Stimulated activated CD4-positive, alpha-beta T cell treated with anti-CD3 and anti-CD28 coated beads, TNF-alpha, amount 100 ng/mL, for 48 hours (primary cell): ENCODE data around the gene STK32B.
"Not testable (repeated sequence)": the region's sequence is repeated elsewhere in the genome, so short reads cannot be mapped to it uniquely, and the experiment has no call there.

Source experiments
- DNase-seq, 3 donors: peaks; one replicate each; pipeline ENCODE4 v3.0.0-alpha.2; 2020; ENCODE audit warnings: low read depth in 3 of 3

STK32B gene

GRCh38 chr4:5260121-5260520 is 208.8 kb downstream of the STK32B start:
- no peak for DNase-seq

- no peak for DNase-seq
These were observed 210.6 kb downstream of the STK32B start for GRCh38 chr4:5261866-5262265.

GRCh38 chr4:5266991-5267390 is 215.7 kb downstream of the STK32B start:
- no peak for DNase-seq

GRCh38 chr4:5267408-5267807 is 216.1 kb downstream of the STK32B start:
- DNase-seq: no peak

GRCh38 chr4:5276475-5277075 is 225.3 kb downstream of the STK32B start:
- no peak for DNase-seq

GRCh38 chr4:5277079-5277478 is 225.8 kb downstream of the STK32B start:
- DNase-seq: no peak

- DNase-seq: no peak
These were observed 226.9 kb downstream of the STK32B start for GRCh38 chr4:5278213-5278612.

GRCh38 chr4:5280069-5280468 is 228.8 kb downstream of the STK32B start:
- DNase-seq: not testable (repeated sequence)

- DNase-seq: peak in 1 of 3 donors; percentile 1
These were observed 229.5 kb downstream of the STK32B start for GRCh38 chr4:5280828-5281227.

GRCh38 chr4:5283837-5284236 is 232.6 kb downstream of the STK32B start:
- no peak for DNase-seq

GRCh38 chr4:5284517-5284916 is 233.2 kb downstream of the STK32B start:
- DNase-seq: no peak

GRCh38 chr4:5292101-5292500 is 240.8 kb downstream of the STK32B start:
- DNase-seq: no peak

GRCh38 chr4:5298000-5298787 is 246.9 kb downstream of the STK32B start:
- not testable (repeated sequence) for DNase-seq

- DNase-seq: no peak
These were observed 249.0 kb downstream of the STK32B start for GRCh38 chr4:5300283-5300682.

- DNase-seq: no peak
These were observed 256.6 kb downstream of the STK32B start for GRCh38 chr4:5307928-5308327.

- no peak for DNase-seq
These were observed 271.0 kb downstream of the STK32B start for GRCh38 chr4:5322321-5322720.

- DNase-seq: no peak
These were observed 279.2 kb downstream of the STK32B start for GRCh38 chr4:5330339-5330989.

GRCh38 chr4:5337731-5338130 is 286.5 kb downstream of the STK32B start:
- DNase-seq: no peak

- DNase-seq: no peak
These were observed 287.3 kb downstream of the STK32B start for GRCh38 chr4:5338531-5338930.

- DNase-seq: no peak
These were observed 289.7 kb downstream of the STK32B start for GRCh38 chr4:5340991-5341451.

- no peak for DNase-seq
These were observed 290.2 kb downstream of the STK32B start for GRCh38 chr4:5341526-5341925.

- no peak for DNase-seq
These were observed 304.6 kb downstream of the STK32B start for GRCh38 chr4:5355846-5356245.

- no peak for DNase-seq
These were observed 306.6 kb downstream of the STK32B start for GRCh38 chr4:5357870-5358269.
